H1 (cell line): Measurements from ENCODE around the gene VAMP2. TPM values are rescaled to one million over a fixed set of nuclear protein-coding genes. Genes with fewer than 3 reads are reported as not detected.

Experiments used
- ATF3 ChIP-seq: IDR thresholded peaks from 2 replicates; pipeline ENCODE4 v1.6.1; 2011; ENCODE audit warnings: low read depth, mild to moderate bottlenecking, low read length; ENCODE audit not compliant: insufficient read depth
- BRCA1 ChIP-seq: IDR thresholded peaks from 2 replicates; pipeline ENCODE4 v1.6.1; 2012; ENCODE audit warnings: low read depth, low read length, improper control_type of control experiment
- CREB1 ChIP-seq: IDR thresholded peaks from 2 replicates; pipeline ENCODE4 v1.6.1; 2012; ENCODE audit warnings: inconsistent platforms
- EGR1 ChIP-seq: IDR thresholded peaks from 2 replicates; pipeline ENCODE4 v1.6.1; 2011; ENCODE audit warnings: low read depth, low read length, borderline replicate concordance
- KDM4A ChIP-seq: IDR thresholded peaks from one replicate; pipeline ENCODE4 v1.7.1; 2012; ENCODE audit warnings: low read depth, mild to moderate bottlenecking, moderate library complexity, low read length, inconsistent platforms; ENCODE audit not compliant: severe bottlenecking
- KDM5A ChIP-seq: fragments of 200-600 bp; IDR thresholded peaks from 2 replicates; pipeline ENCODE4 v1.7.1; 2012; ENCODE audit warnings: mild to moderate bottlenecking, low read length, inconsistent platforms, mixed read lengths
- NRF1 ChIP-seq: IDR thresholded peaks from 2 replicates; pipeline ENCODE4 v1.6.1; 2011; ENCODE audit warnings: mild to moderate bottlenecking, low read depth, low read length, improper control_type of control experiment
- PHF8 ChIP-seq: fragments of 200-600 bp; sonication (generic); conservative IDR thresholded peaks from 2 replicates; pipeline ENCODE4 v1.7.1; 2012; ENCODE audit warnings: low read depth, mild to moderate bottlenecking, inconsistent platforms, low read length, moderate library complexity
- POLR2A ChIP-seq, 2 experiments: IDR thresholded peaks; 1 replicate in 1 of 2; 2 replicates in 1 of 2; pipeline ENCODE4 v1.6.1; 2011; ENCODE audit warnings: low read depth in 2 of 2, low read length in 2 of 2, mild to moderate bottlenecking in 2 of 2; ENCODE audit errors: control extremely low read depth in 1 of 2
- POLR2AphosphoS5 ChIP-seq: IDR thresholded peaks from 2 replicates; pipeline ENCODE4 v1.6.1; 2011; ENCODE audit warnings: low read depth, low read length
- RBBP5 ChIP-seq: IDR thresholded peaks from 2 replicates; pipeline ENCODE4 v1.7.1; 2012; ENCODE audit warnings: low read depth, mild to moderate bottlenecking, inconsistent platforms, low read length, moderate library complexity, borderline replicate concordance
- SIN3A ChIP-seq, 2 experiments: IDR thresholded peaks in 1 of 2; conservative IDR thresholded peaks in 1 of 2; 2 replicates each; pipeline ENCODE4 v1.6.1; 2011 to 2012; ENCODE audit warnings: low read length in 2 of 2, improper control_type of control experiment in 1 of 2, low read depth in 1 of 2, mild to moderate bottlenecking in 1 of 2
- TAF1 ChIP-seq: IDR thresholded peaks from 2 replicates; pipeline ENCODE4 v1.6.1; 2011; ENCODE audit warnings: mild to moderate bottlenecking, low read depth, low read length
- YY1 ChIP-seq: IDR thresholded peaks from 2 replicates; pipeline ENCODE4 v1.6.1; 2011; ENCODE audit warnings: low read depth, mild to moderate bottlenecking, low read length
- polyA plus RNA-seq, 7 experiments: library from polyadenylated mRNA; depleted of rRNA in 3 of 7; stranded (reverse) in 5 of 7; unstranded in 2 of 7; fragments of >200 nt in 5 of 7; fragments of 200-250 nt in 2 of 7; gene quantifications; 1 replicate in 5 of 7; 2 replicates in 1 of 7; 4 replicates in 1 of 7; pipeline versions ENCODE4 v1.2.1 to v1.2.3, GENCODE V29; 2011 to 2013; ENCODE audit warnings: missing spikeins in 2 of 7, mixed read lengths in 2 of 7
- total RNA-seq: library from RNA; stranded (reverse); fragmentation: NEBNext Ultra II Directional; extraction: Animal tissue kit (Norgen Biotek cat#: 25700); gene quantifications from 2 replicates; pipeline ENCODE4 v1.2.1, GENCODE V29; 2021
- TF ChIP-seq, protein P1 (sequence below), 3 experiments: IDR thresholded peaks; 1 replicate in 2 of 3; 2 replicates in 1 of 3; pipeline versions ENCODE4 v1.5.1 to v1.6.1; 2011; ENCODE audit warnings: low read length in 3 of 3, mild to moderate bottlenecking in 3 of 3, inconsistent platforms in 2 of 3, low read depth in 1 of 3, moderate library complexity in 1 of 3; ENCODE audit not compliant: insufficient read depth in 1 of 3; ENCODE audit errors: control extremely low read depth in 1 of 3
- TF ChIP-seq, protein P2 (sequence below): IDR thresholded peaks from 2 replicates; pipeline ENCODE4 v1.6.1; 2011; ENCODE audit warnings: low read length, improper control_type of control experiment
- TF ChIP-seq, protein P3 (sequence below): IDR thresholded peaks from 2 replicates; pipeline ENCODE4 v1.6.1; 2012; ENCODE audit warnings: low read length, inconsistent platforms

Gene VAMP2
- total and polyA plus RNA-seq, 2 of the 8 experiments (the other 6 are each of a cell fraction or from before 2014, with no cell fraction given), result 19.3 to 20.5 TPM

DNA sequence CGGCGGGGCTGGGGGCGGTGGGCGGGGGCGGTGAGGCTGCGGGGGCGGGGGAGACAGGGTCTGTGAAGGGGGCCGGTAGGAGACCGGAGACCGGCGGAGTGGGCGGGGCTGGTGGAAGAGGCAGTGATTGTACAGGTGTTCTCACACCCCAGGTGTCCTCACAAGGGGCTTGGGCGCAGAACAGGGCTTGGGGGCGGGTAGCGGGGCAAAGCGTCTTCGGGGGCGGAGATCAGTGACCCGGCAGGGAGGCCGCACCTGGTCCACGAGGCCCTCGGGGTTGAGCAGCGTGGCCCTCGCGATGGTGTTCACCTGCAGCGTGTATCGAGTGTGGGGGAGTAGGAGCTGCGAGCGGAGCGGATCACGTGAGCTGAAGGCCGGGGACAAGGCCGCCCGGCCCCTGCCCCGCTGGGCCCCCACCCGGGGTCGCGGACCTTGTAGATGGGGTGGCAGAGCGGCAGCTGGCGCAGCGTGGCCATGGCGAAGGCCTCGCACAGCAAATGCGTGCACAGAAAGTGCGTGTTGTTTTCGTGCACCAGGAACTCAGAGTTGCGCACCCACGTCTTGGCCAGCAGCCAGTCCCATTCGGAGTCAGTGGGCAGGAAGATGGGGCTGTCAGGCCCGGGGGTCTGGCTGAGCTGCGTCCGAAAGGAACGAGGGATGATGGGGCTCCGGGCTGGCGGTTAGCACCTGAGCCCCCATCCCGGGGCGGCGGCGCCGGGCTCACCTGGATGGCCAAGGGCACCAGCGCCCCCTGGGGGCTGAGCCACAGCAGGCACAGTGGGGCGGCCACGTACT lies 52.9 kb downstream of the VAMP2 start (continued):
- TF ChIP-seq, protein P1, sequence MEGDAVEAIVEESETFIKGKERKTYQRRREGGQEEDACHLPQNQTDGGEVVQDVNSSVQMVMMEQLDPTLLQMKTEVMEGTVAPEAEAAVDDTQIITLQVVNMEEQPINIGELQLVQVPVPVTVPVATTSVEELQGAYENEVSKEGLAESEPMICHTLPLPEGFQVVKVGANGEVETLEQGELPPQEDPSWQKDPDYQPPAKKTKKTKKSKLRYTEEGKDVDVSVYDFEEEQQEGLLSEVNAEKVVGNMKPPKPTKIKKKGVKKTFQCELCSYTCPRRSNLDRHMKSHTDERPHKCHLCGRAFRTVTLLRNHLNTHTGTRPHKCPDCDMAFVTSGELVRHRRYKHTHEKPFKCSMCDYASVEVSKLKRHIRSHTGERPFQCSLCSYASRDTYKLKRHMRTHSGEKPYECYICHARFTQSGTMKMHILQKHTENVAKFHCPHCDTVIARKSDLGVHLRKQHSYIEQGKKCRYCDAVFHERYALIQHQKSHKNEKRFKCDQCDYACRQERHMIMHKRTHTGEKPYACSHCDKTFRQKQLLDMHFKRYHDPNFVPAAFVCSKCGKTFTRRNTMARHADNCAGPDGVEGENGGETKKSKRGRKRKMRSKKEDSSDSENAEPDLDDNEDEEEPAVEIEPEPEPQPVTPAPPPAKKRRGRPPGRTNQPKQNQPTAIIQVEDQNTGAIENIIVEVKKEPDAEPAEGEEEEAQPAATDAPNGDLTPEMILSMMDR (IDR thresholded peaks at IDR 0.05; ENCODE audit: control extremely low read depth in 1 of 3, insufficient read depth in 1 of 3, low read depth in 1 of 3, low read length in 3 of 3), result peak; percentile 84 to 94 (median 90)
- TF ChIP-seq ATF3 (no peak), POLR2A (IDR thresholded peaks at IDR 0.05; ENCODE audit: control extremely low read depth in 1 of 2, low read depth in 2 of 2, low read length in 2 of 2) (no peak), POLR2AphosphoS5 (no peak), NRF1 (no peak), RBBP5 (no peak; the same call in 1 of the 2 replicates), TAF1 (0 out of 2 replicates have a peak, but pooled peaks have one; percentile 5), YY1 (peak; percentile 67), BRCA1 (no peak), CREB1 (0 out of 2 replicates have a peak, but pooled peaks have one; percentile 26), EGR1 (no peak), KDM5A (no peak), PHF8 (no peak), SIN3A (conservative IDR thresholded peaks at IDR 0.05 in 1 of 2, IDR thresholded peaks at IDR 0.05 in 1 of 2; ENCODE audit: low read depth in 1 of 2, low read length in 2 of 2) (peak in 1 of 2 experiments; percentile 35; a peak in 1 of 4 replicates), KDM4A (peak; percentile 96)
- TF ChIP-seq, protein P2, sequence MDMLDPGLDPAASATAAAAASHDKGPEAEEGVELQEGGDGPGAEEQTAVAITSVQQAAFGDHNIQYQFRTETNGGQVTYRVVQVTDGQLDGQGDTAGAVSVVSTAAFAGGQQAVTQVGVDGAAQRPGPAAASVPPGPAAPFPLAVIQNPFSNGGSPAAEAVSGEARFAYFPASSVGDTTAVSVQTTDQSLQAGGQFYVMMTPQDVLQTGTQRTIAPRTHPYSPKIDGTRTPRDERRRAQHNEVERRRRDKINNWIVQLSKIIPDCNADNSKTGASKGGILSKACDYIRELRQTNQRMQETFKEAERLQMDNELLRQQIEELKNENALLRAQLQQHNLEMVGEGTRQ, result peak; percentile 44
- TF ChIP-seq, protein P3, sequence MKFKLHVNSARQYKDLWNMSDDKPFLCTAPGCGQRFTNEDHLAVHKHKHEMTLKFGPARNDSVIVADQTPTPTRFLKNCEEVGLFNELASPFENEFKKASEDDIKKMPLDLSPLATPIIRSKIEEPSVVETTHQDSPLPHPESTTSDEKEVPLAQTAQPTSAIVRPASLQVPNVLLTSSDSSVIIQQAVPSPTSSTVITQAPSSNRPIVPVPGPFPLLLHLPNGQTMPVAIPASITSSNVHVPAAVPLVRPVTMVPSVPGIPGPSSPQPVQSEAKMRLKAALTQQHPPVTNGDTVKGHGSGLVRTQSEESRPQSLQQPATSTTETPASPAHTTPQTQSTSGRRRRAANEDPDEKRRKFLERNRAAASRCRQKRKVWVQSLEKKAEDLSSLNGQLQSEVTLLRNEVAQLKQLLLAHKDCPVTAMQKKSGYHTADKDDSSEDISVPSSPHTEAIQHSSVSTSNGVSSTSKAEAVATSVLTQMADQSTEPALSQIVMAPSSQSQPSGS, result no peak
